ENCODE measurements around the gene DNAJC21.

GRCh38 chr5:34978681-34979080, 49.3 kb downstream of the DNAJC21 start:
- TF ChIP-seq CTCF (IDR thresholded peaks at IDR 0.05; ENCODE audit: insufficient read depth, low read length, poor library complexity, severe bottlenecking) (no peak), EZH2phosphoT487 (conservative IDR thresholded peaks at IDR 0.05; ENCODE audit: low read length) (no peak)
